Measurements from ENCODE around the gene MSI2.

- TF ChIP-seq MXI1 (IDR thresholded peaks at IDR 0.05; ENCODE audit: low read depth, low read length) (no peak), POLR2AphosphoS5 (IDR thresholded peaks at IDR 0.05; ENCODE audit: low read depth, low read length) (no peak), CTCF (IDR thresholded peaks at IDR 0.05) (no peak), MAX (IDR thresholded peaks at IDR 0.05; ENCODE audit: low read depth) (no peak), ZBTB33 (IDR thresholded peaks at IDR 0.05; ENCODE audit: borderline replicate concordance, low read depth) (no peak), EP300 (IDR thresholded peaks at IDR 0.05; ENCODE audit: borderline replicate concordance in 1 of 2, low read depth in 1 of 2, low read length in 1 of 2) (no peak), USF2 (IDR thresholded peaks at IDR 0.05; ENCODE audit: borderline replicate concordance, low read depth, low read length) (no peak)
Measured at GRCh38 chr17:57645950-57646665, 389.8 kb downstream of the MSI2 start.
